ENCODE results near the gene SH3BGRL3.

SH3BGRL3 gene

DNA sequence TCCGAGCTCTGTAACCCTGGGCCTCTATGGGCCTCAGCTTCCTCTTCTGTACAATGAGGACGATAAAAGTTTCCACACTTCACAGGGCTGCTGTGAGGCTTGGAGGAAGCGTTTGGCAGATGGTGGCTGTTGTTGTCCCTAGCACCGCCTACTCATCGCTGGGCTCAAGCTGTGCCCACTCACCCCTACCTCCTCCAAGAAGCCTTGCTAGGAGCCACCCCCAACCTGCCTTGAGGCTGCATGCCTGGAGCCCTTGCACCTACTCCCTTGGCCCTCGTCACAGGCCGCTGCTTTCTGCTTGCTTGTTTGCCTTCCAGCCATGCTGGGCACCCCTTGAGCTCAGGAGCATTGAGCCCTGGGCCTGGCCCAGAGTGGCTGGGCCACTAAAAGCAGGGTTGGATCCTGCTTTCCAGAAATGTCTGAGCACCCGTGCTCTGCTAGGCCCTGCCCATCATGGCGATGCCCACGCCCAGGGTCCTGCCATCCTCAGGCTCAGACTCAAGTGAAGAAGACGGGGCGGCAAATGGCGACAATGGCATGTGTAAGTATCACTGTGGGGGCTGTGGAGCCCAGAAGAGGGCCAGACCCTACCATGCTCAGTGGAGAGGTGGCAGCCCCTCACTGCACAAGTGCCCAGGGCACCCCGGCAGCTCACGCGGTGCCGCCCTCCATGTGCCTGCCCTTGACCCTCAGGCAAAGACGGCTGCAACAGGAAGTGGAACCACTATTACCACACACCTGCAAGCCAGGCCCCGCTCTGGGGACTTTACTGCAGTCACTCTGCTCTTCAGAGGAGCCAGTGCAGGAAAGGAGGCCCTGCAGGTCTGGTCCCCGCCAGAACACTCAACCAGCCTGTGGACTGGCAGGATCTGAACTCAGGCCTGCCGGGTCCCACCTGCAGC lies 9.5 kb downstream of the SH3BGRL3 start:
- TF ChIP-seq, protein P1, sequence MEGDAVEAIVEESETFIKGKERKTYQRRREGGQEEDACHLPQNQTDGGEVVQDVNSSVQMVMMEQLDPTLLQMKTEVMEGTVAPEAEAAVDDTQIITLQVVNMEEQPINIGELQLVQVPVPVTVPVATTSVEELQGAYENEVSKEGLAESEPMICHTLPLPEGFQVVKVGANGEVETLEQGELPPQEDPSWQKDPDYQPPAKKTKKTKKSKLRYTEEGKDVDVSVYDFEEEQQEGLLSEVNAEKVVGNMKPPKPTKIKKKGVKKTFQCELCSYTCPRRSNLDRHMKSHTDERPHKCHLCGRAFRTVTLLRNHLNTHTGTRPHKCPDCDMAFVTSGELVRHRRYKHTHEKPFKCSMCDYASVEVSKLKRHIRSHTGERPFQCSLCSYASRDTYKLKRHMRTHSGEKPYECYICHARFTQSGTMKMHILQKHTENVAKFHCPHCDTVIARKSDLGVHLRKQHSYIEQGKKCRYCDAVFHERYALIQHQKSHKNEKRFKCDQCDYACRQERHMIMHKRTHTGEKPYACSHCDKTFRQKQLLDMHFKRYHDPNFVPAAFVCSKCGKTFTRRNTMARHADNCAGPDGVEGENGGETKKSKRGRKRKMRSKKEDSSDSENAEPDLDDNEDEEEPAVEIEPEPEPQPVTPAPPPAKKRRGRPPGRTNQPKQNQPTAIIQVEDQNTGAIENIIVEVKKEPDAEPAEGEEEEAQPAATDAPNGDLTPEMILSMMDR (IDR thresholded peaks at IDR 0.05; ENCODE audit: poor library complexity, severe bottlenecking), result no peak
- H3K27me3 ChIP-seq (ENCODE audit: insufficient read depth, poor library complexity, severe bottlenecking), result no peaks in the 10 kb centered on the region
- H3K27ac ChIP-seq (ENCODE audit: poor library complexity, severe bottlenecking), result no peak overlapping the region
- DNase-seq (ENCODE audit: low spot score) (no peak), ATAC-seq (ENCODE audit: low read depth) (no peak)
- H3K4me1 ChIP-seq (ENCODE audit: insufficient read depth, poor library complexity, severe bottlenecking), result peaks cover 7% of the 10 kb centered on the region
- H3K4me3 ChIP-seq (ENCODE audit: severe bottlenecking), result no peak overlapping the region
- no peaks in the 10 kb centered on the region for H3K9me3 ChIP-seq (ENCODE audit: severe bottlenecking)
- no peaks in the 10 kb centered on the region for H3K36me3 ChIP-seq (ENCODE audit: low read depth)

DNA sequence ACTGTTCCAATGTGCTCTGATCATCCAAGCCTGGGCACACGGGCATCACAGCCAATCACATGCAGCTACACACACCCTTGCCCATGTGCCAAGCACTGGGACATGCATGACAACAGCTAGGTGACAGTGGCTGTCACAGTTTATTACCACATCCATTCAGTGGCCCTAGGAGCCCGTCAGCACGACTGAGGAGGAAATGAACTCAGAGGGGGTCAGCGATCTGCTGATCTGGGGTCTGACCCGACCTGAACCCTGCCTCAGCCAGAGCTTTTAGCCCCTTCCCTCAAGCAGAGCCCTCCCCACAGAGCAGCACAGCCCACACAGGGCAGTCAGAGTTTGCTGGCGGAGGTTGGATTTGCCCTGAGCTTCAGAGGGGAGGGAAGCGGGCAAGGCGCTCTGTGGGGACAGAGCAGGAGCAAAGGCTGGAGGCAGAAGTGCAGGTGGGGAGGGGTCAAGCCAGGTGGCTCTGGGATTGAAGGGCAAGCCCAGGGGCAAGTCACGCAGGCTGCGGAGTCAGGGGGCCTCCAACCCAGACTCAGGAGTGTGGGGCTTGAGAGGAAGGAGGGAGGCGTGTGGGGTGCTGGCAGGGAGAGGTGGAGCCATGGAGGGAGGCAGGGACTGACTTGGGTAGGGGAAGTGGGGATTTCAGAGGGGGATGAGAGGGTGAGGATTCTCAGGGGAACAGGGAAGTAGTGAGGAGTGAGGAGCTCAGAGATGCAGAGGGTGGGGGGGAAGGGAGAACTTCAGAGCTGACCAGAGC lies 10.4 kb downstream of the SH3BGRL3 start:
- ATAC-seq (ENCODE audit: low read depth) (no peak), DNase-seq (ENCODE audit: low spot score) (no peak)
- Histone ChIP-seq H3K27ac (ENCODE audit: poor library complexity, severe bottlenecking) (no peak overlapping the region), H3K9me3 (ENCODE audit: severe bottlenecking) (no peaks in the 10 kb centered on the region), H3K4me3 (ENCODE audit: severe bottlenecking) (no peak overlapping the region), H3K4me1 (ENCODE audit: insufficient read depth, poor library complexity, severe bottlenecking) (no peaks in the 10 kb centered on the region), H3K27me3 (ENCODE audit: insufficient read depth, poor library complexity, severe bottlenecking) (no peaks in the 10 kb centered on the region), H3K36me3 (ENCODE audit: low read depth) (no peaks in the 10 kb centered on the region)
- TF ChIP-seq, protein P1 (IDR thresholded peaks at IDR 0.05; ENCODE audit: poor library complexity, severe bottlenecking), result no peak

DNA sequence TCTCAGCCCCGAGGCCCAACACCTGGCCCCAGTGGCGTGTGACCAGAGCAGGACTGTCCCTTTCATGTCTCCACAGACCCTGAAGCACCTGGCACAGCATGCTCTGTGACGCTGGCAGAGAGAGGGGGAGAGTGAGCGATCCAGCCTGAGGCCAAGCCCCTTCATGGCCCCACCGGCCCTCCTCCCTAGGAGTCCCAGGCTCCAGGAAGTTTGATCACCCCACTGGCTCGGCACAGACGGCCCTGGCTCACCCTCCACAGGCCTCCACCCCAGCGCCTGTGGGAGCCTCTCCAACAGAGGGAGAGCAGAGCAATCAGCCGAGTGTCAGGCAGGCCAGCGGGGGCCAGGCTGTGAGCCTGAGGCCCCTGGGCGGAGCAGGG lies 11.0 kb downstream of the SH3BGRL3 start:
- no peak overlapping the region for H3K27ac ChIP-seq (ENCODE audit: poor library complexity, severe bottlenecking)
- TF ChIP-seq, protein P1 (IDR thresholded peaks at IDR 0.05; ENCODE audit: poor library complexity, severe bottlenecking), result no peak

DNA sequence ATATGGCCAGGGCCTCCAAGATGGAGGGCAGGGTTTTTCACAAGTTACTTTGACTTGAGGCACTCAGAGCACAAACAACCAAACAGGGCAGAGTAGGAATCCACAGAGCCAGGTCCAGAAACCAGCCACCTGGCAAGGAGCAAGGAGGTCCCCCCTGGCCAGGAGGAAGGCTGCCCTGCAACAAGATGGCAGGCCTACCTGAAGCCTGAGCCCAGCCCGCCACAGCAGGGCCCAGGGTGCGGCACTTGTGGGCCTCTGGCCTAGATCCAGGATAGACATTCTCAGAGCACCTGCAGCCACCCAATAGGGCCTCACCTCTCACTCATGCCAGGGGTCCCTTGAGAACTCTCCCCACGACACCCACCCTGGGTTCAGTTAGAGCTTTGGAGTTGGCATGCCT lies 11.5 kb downstream of the SH3BGRL3 start:
- ATAC-seq (ENCODE audit: low read depth), result no peak
- Histone ChIP-seq H3K9me3 (ENCODE audit: severe bottlenecking) (no peaks in the 10 kb centered on the region), H3K27me3 (ENCODE audit: insufficient read depth, poor library complexity, severe bottlenecking) (no peaks in the 10 kb centered on the region), H3K27ac (ENCODE audit: poor library complexity, severe bottlenecking) (no peak overlapping the region), H3K4me3 (ENCODE audit: severe bottlenecking) (no peak overlapping the region), H3K36me3 (ENCODE audit: low read depth) (no peaks in the 10 kb centered on the region), H3K4me1 (ENCODE audit: insufficient read depth, poor library complexity, severe bottlenecking) (no peaks in the 10 kb centered on the region)
- no peak for DNase-seq (ENCODE audit: low spot score)
- TF ChIP-seq, protein P1 (IDR thresholded peaks at IDR 0.05; ENCODE audit: poor library complexity, severe bottlenecking), result no peak

More for the DNA sequence above, 11.0 kb downstream of the SH3BGRL3 start:
- Histone ChIP-seq H3K27me3 (ENCODE audit: insufficient read depth, poor library complexity, severe bottlenecking) (no peaks in the 10 kb centered on the region), H3K36me3 (ENCODE audit: low read depth) (no peaks in the 10 kb centered on the region), H3K4me1 (ENCODE audit: insufficient read depth, poor library complexity, severe bottlenecking) (no peaks in the 10 kb centered on the region), H3K9me3 (ENCODE audit: severe bottlenecking) (no peaks in the 10 kb centered on the region), H3K4me3 (ENCODE audit: severe bottlenecking) (no peak overlapping the region)
- ATAC-seq (ENCODE audit: low read depth) (no peak), DNase-seq (ENCODE audit: low spot score) (no peak)
